Natural killer cell (primary cell): ENCODE measurements around the gene KIAA1328. TPM values are rescaled to one million over a fixed set of nuclear protein-coding genes. Genes with fewer than 3 reads are reported as not detected.

Source experiments
- ATAC-seq, 3 donors: fragments of 150-1000 bp in 2 of 3; fragments of 200-7000 bp in 1 of 3; cut with Tn5 transposase; 1 replicate in 1 of 3; 2 replicates in 2 of 3; pipeline ENCODE4 v1.10.0; 2021; ENCODE audit warnings: mild to moderate bottlenecking in 2 of 3, moderate library complexity in 2 of 3
- DNase-seq, 2 donors: peaks; one replicate each; pipeline versions ENCODE4 v3.0.0 to v3.0.0-alpha.2; 2013 to 2021; ENCODE audit warnings: mixed read lengths in 1 of 2
- H3K27ac ChIP-seq: one replicate; pipeline ENCODE4 v1.5.1; 2013; ENCODE audit warnings: mild to moderate bottlenecking, low read length
- H3K27me3 ChIP-seq: one replicate; pipeline ENCODE4 v1.6.1; 2013; ENCODE audit warnings: low read length; ENCODE audit not compliant: control insufficient read depth, insufficient read depth
- H3K36me3 ChIP-seq: one replicate; pipeline ENCODE4 v1.6.1; 2013; ENCODE audit warnings: low read length; ENCODE audit not compliant: control insufficient read depth, insufficient read depth
- H3K4me1 ChIP-seq: one replicate; pipeline ENCODE4 v1.6.1; 2013; ENCODE audit warnings: low read length; ENCODE audit not compliant: control insufficient read depth, insufficient read depth
- H3K4me3 ChIP-seq: one replicate; pipeline ENCODE4 v1.5.1; 2013; ENCODE audit warnings: low read length
- H3K9me3 ChIP-seq: one replicate; pipeline ENCODE4 v1.6.1; 2013; ENCODE audit warnings: low read length; ENCODE audit not compliant: control insufficient read depth, insufficient read depth
- H3K27ac Mint-ChIP-seq, 2 donors: one replicate each; pipeline ENCODE4 v1.8.0; 2022; ENCODE audit warnings: mild to moderate bottlenecking in 2 of 2, mixed read lengths in 2 of 2, moderate library complexity in 1 of 2
- H3K27me3 Mint-ChIP-seq, 2 donors: one replicate each; pipeline ENCODE4 v1.8.0; 2022; ENCODE audit warnings: low read depth in 2 of 2, mixed read lengths in 2 of 2
- H3K36me3 Mint-ChIP-seq: one replicate; pipeline ENCODE4 v1.8.0; 2022; ENCODE audit warnings: mixed read lengths
- H3K4me1 Mint-ChIP-seq, 2 donors: one replicate each; pipeline ENCODE4 v1.8.0; 2022; ENCODE audit warnings: mixed read lengths in 2 of 2
- H3K4me3 Mint-ChIP-seq: one replicate; pipeline ENCODE4 v1.8.0; 2022; ENCODE audit warnings: mild to moderate bottlenecking, moderate library complexity, mixed read lengths
- H3K9me3 Mint-ChIP-seq, 2 donors: one replicate each; pipeline ENCODE4 v1.8.0; 2022; ENCODE audit warnings: mixed read lengths in 2 of 2
- CTCF ChIP-seq: fragments of 200-600 bp; IDR thresholded peaks from one replicate; pipeline ENCODE4 v1.8.0; 2022; ENCODE audit warnings: antibody characterized with exemption
- WGBS: methylation state at CpG from one replicate; pipeline ENCODE4 v1.1.7; 2013; ENCODE audit warnings: missing lambda C conversion rate; ENCODE audit not compliant: insufficient coverage; 5-methylcytosine and 5-hydroxymethylcytosine counted together
- intact Hi-C: fragments of 100-400 bp; cut with micrococcal nuclease; formaldehyde crosslinking; loops from one replicate; pipeline ENCODE4 v1.14.2; 2022
- total RNA-seq, 4 donors: library from RNA; stranded (reverse); fragments of 120-200 nt in 1 of 4; gene quantifications; one replicate each; pipeline versions ENCODE4 v1.2.3 to v1.2.4, GENCODE V29; 2013 to 2022

Gene KIAA1328
- total RNA-seq, 3 donors from 2014 or later (not counting 1 experiment from before 2014, with no cell fraction given) = 12.3 to 14.3 (median 13.2) TPM

GRCh38 chr18:37247497-37248161 is 418.7 kb downstream of the KIAA1328 start:
- ATAC-seq (no peak), DNase-seq (no peak)
- no peaks in the 10 kb centered on the region for H3K4me1 Mint-ChIP-seq
- H3K4me1 ChIP-seq = no peaks in the 10 kb centered on the region
- TF ChIP-seq CTCF = no peak
- peaks cover 5% of the 10 kb centered on the region for H3K36me3 Mint-ChIP-seq
- H3K9me3 ChIP-seq = no peaks in the 10 kb centered on the region
- H3K4me3 Mint-ChIP-seq = no peak overlapping the region
- 85% methylated on average over 10 of the region's 10 CpGs for WGBS
- H3K27ac ChIP-seq = no peak overlapping the region
- H3K36me3 ChIP-seq = no peaks in the 10 kb centered on the region
- H3K27me3 Mint-ChIP-seq = peaks cover 26 to 43% of the 10 kb centered on the region in 2 donors
- H3K27ac Mint-ChIP-seq = no peak overlapping the region
- peaks cover 2 to 4% of the 10 kb centered on the region in 2 donors for H3K9me3 Mint-ChIP-seq
- intact Hi-C loops = no loop called here
- H3K4me3 ChIP-seq = no peak overlapping the region
- H3K27me3 ChIP-seq = peaks cover 7% of the 10 kb centered on the region

- ATAC-seq = no peak
- no peak overlapping the region for H3K4me3 ChIP-seq
- H3K4me1 ChIP-seq = no peaks in the 10 kb centered on the region
- no peak for TF ChIP-seq CTCF
- Mint-ChIP-seq H3K4me1 (no peaks in the 10 kb centered on the region), H3K27ac (no peak overlapping the region), H3K36me3 (peaks cover 5% of the 10 kb centered on the region), H3K27me3 (peaks cover 25 to 39% of the 10 kb centered on the region in 2 donors), H3K4me3 (no peak overlapping the region), H3K9me3 (peaks cover 2 to 4% of the 10 kb centered on the region in 2 donors)
- intact Hi-C loops = no loop called here
- H3K9me3 ChIP-seq = no peaks in the 10 kb centered on the region
- no peaks in the 10 kb centered on the region for H3K36me3 ChIP-seq
- no peak overlapping the region for H3K27ac ChIP-seq
- 90% methylated on average over 5 of the region's 5 CpGs for WGBS
- H3K27me3 ChIP-seq = peaks cover 7% of the 10 kb centered on the region
- no peak for DNase-seq
Measured at GRCh38 chr18:37248281-37248680, 419.4 kb downstream of the KIAA1328 start.

- H3K9me3 Mint-ChIP-seq = peaks cover 2 to 4% of the 10 kb centered on the region in 2 donors
- no peaks in the 10 kb centered on the region for H3K36me3 Mint-ChIP-seq
- intact Hi-C loops = no loop called here
- H3K27ac ChIP-seq = no peak overlapping the region
- peaks cover 5% of the 10 kb centered on the region for H3K27me3 ChIP-seq
- no peak for DNase-seq
- H3K27ac Mint-ChIP-seq = no peak overlapping the region
- no peak overlapping the region for H3K4me3 ChIP-seq
- ATAC-seq = no peak
- no peaks in the 10 kb centered on the region for H3K4me1 Mint-ChIP-seq
- no peaks in the 10 kb centered on the region for H3K9me3 ChIP-seq
- no peaks in the 10 kb centered on the region for H3K4me1 ChIP-seq
- H3K36me3 ChIP-seq = no peaks in the 10 kb centered on the region
- peaks cover 22 to 29% of the 10 kb centered on the region in 2 donors for H3K27me3 Mint-ChIP-seq
- no peak overlapping the region for H3K4me3 Mint-ChIP-seq
- no peak for TF ChIP-seq CTCF
- 76% methylated on average over 11 of the region's 11 CpGs for WGBS
Measured at GRCh38 chr18:37249171-37249886, 420.4 kb downstream of the KIAA1328 start.
